Small intestine (tissue), 7 donors: ENCODE results near the gene LRRC3. TPM values are rescaled to one million over a fixed set of nuclear protein-coding genes. Genes with fewer than 3 reads are reported as not detected.

ENCODE experiments used
- DNase-seq, 2 donors: peaks; one replicate each; pipeline versions ENCODE4 v3.0.0 to v3.0.0-alpha.2; 2013
- FAIRE-seq: peaks from 2 replicates; lab custom pipeline; 2012; peaks lifted over from hg19 to GRCh38; lab: Jason Lieb, UNC
- H3K27ac ChIP-seq, 3 donors: one replicate each; pipeline ENCODE4 v1.5.1; 2013; ENCODE audit warnings: low read length in 2 of 3, mild to moderate bottlenecking in 2 of 3, control low read depth in 1 of 3, inconsistent platforms in 1 of 3, low read depth in 1 of 3, moderate library complexity in 1 of 3
- H3K27me3 ChIP-seq, 3 donors: one replicate each; pipeline ENCODE4 v1.6.1; 2013; ENCODE audit warnings: low read length in 3 of 3, inconsistent platforms in 1 of 3; ENCODE audit not compliant: control insufficient read depth in 3 of 3, insufficient read depth in 3 of 3
- H3K36me3 ChIP-seq, 3 donors: one replicate each; pipeline ENCODE4 v1.6.1; 2013; ENCODE audit warnings: low read length in 3 of 3, inconsistent platforms in 1 of 3, low read depth in 1 of 3, mild to moderate bottlenecking in 1 of 3, moderate library complexity in 1 of 3; ENCODE audit not compliant: control insufficient read depth in 3 of 3, insufficient read depth in 2 of 3
- H3K4me1 ChIP-seq, 3 donors: one replicate each; pipeline ENCODE4 v1.6.1; 2013; ENCODE audit warnings: low read length in 2 of 3, inconsistent platforms in 1 of 3, low read depth in 1 of 3, mild to moderate bottlenecking in 1 of 3, moderate library complexity in 1 of 3; ENCODE audit not compliant: control insufficient read depth in 3 of 3, insufficient read depth in 2 of 3
- H3K4me3 ChIP-seq, 3 donors: one replicate each; pipeline ENCODE4 v1.5.1; 2013; ENCODE audit warnings: low read length in 3 of 3, control low read depth in 1 of 3, inconsistent platforms in 1 of 3, low read depth in 1 of 3, mild to moderate bottlenecking in 1 of 3, moderate library complexity in 1 of 3
- H3K9me3 ChIP-seq, 2 donors: one replicate each; pipeline ENCODE4 v1.6.1; 2013; ENCODE audit warnings: low read depth in 1 of 2, low read length in 1 of 2; ENCODE audit not compliant: control insufficient read depth in 2 of 2, insufficient read depth in 1 of 2
- WGBS, 3 donors: extraction: QIAGEN DNeasy Blood & Tissue Kit; methylation state at CpG; one replicate each; pipeline ENCODE4 v1.1.7; 2013; 5-methylcytosine and 5-hydroxymethylcytosine counted together
- polyA plus RNA-seq, 4 donors: library from polyadenylated mRNA; stranded (reverse) in 3 of 4; unstranded in 1 of 4; fragments of 200-250 nt in 3 of 4; fragments of 120-200 nt in 1 of 4; gene quantifications; one replicate each; pipeline versions ENCODE4 v1.2.1 to v1.2.3, GENCODE V29; 2013
- donor health status: healthy with polysubstance abuse.
- donor health status: control.
- donor health status: control.
- donor health status: Bipolar disorder and iron deficiency.
- donor health status: healthy.

The LRRC3 gene
- polyA plus RNA-seq, 4 donors: 0.22 to 17.3 (median 1.3) TPM

DNA sequence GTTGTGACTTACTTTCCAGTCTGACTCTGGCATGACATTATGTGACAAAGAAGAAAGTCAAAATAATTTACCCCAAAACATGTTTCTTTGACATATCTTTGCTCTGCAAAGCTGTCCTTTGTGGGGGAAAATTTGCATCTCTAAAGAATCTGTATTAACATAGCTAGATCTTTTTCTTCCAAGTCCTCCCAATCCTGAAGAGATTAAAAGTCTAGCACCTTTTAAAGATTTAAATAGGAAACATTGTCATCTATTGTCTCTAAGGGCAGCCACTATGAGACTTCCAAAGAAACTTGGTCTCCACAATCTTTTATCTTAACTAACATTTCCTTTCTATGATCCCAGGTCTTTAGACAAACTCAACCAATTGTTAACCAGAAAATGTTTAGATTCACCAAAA, 16.0 kb downstream of the LRRC3 start:
- no peak for DNase-seq
- Histone ChIP-seq H3K9me3 (no peaks in the 10 kb centered on the region), H3K36me3 (no peaks in the 10 kb centered on the region), H3K4me1 (no peaks in the 10 kb centered on the region), H3K27me3 (no peaks in the 10 kb centered on the region), H3K4me3 (no peak overlapping the region), H3K27ac (no peak overlapping the region)
- no peak for FAIRE-seq

- H3K36me3 ChIP-seq: no peaks in the 10 kb centered on the region
- no peaks in the 10 kb centered on the region for H3K9me3 ChIP-seq
- FAIRE-seq: no peak
- no peak overlapping the region for H3K4me3 ChIP-seq
- H3K27me3 ChIP-seq: no peaks in the 10 kb centered on the region
- no peak overlapping the region for H3K27ac ChIP-seq
- no peaks in the 10 kb centered on the region for H3K4me1 ChIP-seq
- WGBS, 3 donors: 88 to 91% (median 90%) methylated on average over 6 of the region's 6 CpGs
- DNase-seq: no peak
Measured at GRCh38 chr21:44471996-44472395, 16.7 kb downstream of the LRRC3 start.

GRCh38 chr21:44473915-44474555, 18.7 kb downstream of the LRRC3 start:
- H3K4me1 ChIP-seq: no peaks in the 10 kb centered on the region
- H3K27me3 ChIP-seq: no peaks in the 10 kb centered on the region
- no peak for DNase-seq
- H3K27ac ChIP-seq: no peak overlapping the region
- H3K36me3 ChIP-seq: peaks cover 0 to 4% (median 0%) of the 10 kb centered on the region in 3 donors
- H3K4me3 ChIP-seq: no peak overlapping the region
- no peaks in the 10 kb centered on the region for H3K9me3 ChIP-seq
- 83 to 90% (median 85%) methylated on average over 19 of the region's 19 CpGs for WGBS, 3 donors
- no peak for FAIRE-seq

DNA sequence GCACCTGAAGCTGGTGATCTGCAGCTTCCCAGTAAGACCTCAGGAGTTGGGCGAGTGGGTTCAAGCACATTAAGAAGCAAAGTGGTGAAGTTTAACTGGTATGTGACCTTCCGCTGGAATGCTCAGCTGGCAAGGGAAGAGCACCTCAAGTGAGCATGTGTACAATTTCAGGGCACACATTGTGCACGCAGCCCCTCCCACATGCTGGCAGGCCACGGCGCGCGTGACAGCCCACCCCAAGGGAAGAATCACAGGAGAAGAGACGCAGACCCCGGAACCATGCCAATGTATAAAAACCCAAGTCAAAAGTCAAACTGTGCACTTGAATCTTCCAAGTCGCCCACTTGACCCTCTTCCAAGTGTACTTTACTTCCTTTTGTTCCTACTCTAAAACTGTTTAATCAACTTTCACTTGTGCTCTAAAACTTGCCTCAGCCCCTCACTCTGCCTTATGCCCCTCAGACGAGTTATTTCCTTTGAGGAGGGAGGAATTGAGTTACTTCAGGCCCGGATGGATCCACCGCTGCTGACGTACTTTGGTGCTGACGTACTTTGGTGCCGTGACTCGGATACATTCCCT, 20.0 kb downstream of the LRRC3 start:
- no peak for FAIRE-seq
- H3K4me3 ChIP-seq: no peak overlapping the region
- DNase-seq: no peak
- WGBS, 3 donors: 83 to 87% (median 85%) methylated on average over 17 of the region's 17 CpGs
- H3K27me3 ChIP-seq: no peaks in the 10 kb centered on the region
- no peaks in the 10 kb centered on the region for H3K9me3 ChIP-seq
- no peak overlapping the region for H3K27ac ChIP-seq
- H3K36me3 ChIP-seq: peaks cover 0 to 4% (median 0%) of the 10 kb centered on the region in 3 donors
- H3K4me1 ChIP-seq: no peaks in the 10 kb centered on the region

DNA sequence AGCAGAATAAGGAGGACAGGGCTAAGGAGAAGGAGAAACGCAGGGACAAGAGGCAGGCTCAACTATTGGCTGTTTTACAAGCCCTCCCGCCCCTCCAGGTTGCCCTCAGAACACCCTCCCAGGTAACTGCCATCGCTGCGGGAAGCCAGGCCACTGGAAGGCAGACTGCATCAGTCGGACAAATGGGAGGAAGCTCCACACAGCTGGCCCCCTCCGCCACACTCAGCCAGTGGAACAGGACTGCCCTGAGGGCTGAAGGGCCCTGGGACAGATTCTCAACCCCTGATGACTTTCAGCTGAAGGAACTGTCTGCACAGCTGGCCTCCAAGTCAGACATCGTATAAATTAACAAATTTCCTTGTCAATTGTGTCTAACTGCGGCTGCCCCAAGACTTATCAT, 21.8 kb downstream of the LRRC3 start:
- Histone ChIP-seq H3K9me3 (no peaks in the 10 kb centered on the region), H3K27ac (no peak overlapping the region), H3K4me3 (no peak overlapping the region), H3K27me3 (no peaks in the 10 kb centered on the region), H3K36me3 (peaks cover 0 to 4% (median 0%) of the 10 kb centered on the region in 3 donors), H3K4me1 (peaks cover 0 to 3% (median 0%) of the 10 kb centered on the region in 3 donors)
- DNase-seq (no peak), FAIRE-seq (no peak)
- WGBS, 3 donors: 44 to 68% (median 62%) methylated on average over 8 of the region's 8 CpGs

DNA sequence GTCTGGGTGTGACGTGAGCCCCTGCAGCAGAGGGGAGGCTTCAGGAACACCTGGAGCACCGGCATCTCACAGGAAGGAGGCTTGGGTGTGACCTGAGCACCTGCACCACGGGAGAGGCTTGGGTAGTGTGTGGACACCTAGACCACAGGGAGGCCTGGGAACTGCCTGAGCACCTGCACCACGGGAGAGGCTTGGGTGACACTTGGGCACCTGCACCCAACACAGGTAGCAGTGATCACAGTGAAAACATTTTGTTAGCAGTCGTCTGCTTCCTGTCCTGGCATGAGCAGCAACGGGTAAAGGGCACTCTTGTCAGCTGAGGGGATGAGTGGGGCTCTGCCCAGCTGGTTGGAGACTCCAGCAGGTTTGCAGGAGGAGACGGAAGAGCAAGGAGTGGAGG, 22.4 kb downstream of the LRRC3 start:
- Histone ChIP-seq H3K4me3 (no peak overlapping the region), H3K27me3 (no peaks in the 10 kb centered on the region), H3K27ac (no peak overlapping the region), H3K9me3 (no peaks in the 10 kb centered on the region), H3K36me3 (peaks cover 0 to 4% (median 0%) of the 10 kb centered on the region in 3 donors), H3K4me1 (peaks cover 0 to 7% (median 0%) of the 10 kb centered on the region in 3 donors)
- DNase-seq (no peak), FAIRE-seq (no peak)
- WGBS, 3 donors: 13 to 49% (median 20%) methylated on average over 7 of the region's 7 CpGs

DNA sequence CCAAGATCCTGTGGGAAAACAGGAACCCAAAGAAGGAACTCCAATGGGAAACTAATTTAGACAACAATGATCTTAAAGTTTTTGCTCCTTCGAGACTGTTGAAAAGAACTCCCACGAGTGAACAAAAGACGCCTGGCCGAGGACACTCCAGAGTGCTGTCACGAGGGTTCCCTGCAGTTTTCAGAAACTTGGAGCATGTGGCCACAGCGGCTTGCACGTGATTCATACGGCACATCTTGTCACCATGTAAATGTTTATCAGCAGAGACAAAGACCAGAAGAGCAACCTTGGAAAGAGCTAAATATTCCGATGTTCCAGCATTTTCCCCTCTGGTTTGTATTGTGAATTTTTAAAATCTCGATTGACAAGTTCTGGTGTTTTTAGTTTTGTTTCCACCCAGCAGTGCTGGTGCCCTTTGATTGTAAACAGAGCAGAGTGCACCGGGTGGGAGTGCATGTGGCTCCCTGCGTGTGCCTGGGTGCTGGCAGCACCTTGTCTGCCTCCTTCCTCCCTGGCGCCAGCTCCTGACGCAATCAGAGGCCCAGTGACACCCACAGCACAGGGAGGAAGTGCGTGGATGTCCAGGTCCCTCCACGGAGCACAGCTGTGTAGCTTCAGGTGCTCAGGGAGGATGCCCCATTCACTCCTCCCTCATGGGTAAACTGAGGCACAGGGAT, 23.0 kb downstream of the LRRC3 start:
- no peak for FAIRE-seq

DNA sequence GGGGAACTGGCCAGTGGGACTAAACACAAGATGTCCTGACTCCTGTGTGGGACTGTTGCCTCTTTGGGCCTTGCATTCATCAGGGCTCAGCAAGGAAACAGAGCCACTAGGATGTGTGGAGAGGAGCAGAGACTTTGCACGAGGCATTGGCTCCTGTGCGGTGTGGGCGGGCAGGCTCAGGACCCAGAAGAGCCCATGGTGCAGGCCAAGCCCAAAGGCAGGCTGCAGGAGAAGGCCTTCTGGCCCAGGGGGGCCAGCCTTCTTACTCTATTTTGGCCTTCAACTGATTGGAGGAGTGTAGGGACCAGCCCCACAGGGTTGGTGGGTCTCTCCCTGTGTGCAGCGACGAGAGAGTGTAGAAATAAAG, 23.5 kb downstream of the LRRC3 start:
- FAIRE-seq: no peak
- H3K4me1 ChIP-seq: peaks cover 0 to 7% (median 0%) of the 10 kb centered on the region in 3 donors
- no peak overlapping the region for H3K27ac ChIP-seq
- peaks cover 0 to 4% (median 0%) of the 10 kb centered on the region in 3 donors for H3K36me3 ChIP-seq
- no peaks in the 10 kb centered on the region for H3K27me3 ChIP-seq
- no peak overlapping the region for H3K4me3 ChIP-seq
- 88 to 89% (median 89%) methylated on average over 5 of the region's 5 CpGs for WGBS, 3 donors
- no peak for DNase-seq
- no peaks in the 10 kb centered on the region for H3K9me3 ChIP-seq

More for the DNA sequence above, 23.0 kb downstream of the LRRC3 start:
- no peak overlapping the region for H3K27ac ChIP-seq
- H3K27me3 ChIP-seq: no peaks in the 10 kb centered on the region
- peaks cover 0 to 7% (median 0%) of the 10 kb centered on the region in 3 donors for H3K4me1 ChIP-seq
- H3K36me3 ChIP-seq: peaks cover 0 to 4% (median 0%) of the 10 kb centered on the region in 3 donors
- WGBS, 3 donors: 14 to 54% (median 38%) methylated on average over 16 of the region's 16 CpGs
- peak in 1 of 2 donors; percentile 30 for DNase-seq
- H3K4me3 ChIP-seq: no peak overlapping the region
- H3K9me3 ChIP-seq: no peaks in the 10 kb centered on the region
